ENCODE data around the gene FXR2.

DNA sequence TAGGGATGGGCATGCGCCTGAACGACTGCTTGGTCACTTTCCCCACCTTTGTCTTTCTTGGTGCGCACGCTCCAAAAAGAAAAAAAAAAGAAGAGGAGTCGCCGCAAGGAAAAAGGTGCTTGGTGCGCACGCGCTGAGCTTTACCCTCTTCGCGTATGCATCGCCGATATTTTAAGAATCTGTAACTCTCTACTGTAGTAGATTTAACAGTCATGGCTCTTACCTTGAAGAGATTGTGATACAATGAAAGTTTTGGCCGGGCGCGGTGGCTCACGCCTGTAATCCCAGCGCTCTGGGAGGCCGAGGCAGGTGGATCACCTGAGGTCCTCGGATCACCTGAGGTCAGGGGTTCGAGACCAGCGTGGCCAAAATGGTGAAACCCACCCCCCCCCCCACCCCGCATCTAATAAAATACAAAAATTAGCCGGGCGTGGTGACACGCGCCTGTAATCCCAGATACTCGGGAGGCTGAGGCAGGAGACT lies 609 bp upstream of the FXR2 start:
- TF ChIP-seq, protein P1, sequence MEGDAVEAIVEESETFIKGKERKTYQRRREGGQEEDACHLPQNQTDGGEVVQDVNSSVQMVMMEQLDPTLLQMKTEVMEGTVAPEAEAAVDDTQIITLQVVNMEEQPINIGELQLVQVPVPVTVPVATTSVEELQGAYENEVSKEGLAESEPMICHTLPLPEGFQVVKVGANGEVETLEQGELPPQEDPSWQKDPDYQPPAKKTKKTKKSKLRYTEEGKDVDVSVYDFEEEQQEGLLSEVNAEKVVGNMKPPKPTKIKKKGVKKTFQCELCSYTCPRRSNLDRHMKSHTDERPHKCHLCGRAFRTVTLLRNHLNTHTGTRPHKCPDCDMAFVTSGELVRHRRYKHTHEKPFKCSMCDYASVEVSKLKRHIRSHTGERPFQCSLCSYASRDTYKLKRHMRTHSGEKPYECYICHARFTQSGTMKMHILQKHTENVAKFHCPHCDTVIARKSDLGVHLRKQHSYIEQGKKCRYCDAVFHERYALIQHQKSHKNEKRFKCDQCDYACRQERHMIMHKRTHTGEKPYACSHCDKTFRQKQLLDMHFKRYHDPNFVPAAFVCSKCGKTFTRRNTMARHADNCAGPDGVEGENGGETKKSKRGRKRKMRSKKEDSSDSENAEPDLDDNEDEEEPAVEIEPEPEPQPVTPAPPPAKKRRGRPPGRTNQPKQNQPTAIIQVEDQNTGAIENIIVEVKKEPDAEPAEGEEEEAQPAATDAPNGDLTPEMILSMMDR (conservative IDR thresholded peaks at IDR 0.05; ENCODE audit: low read length): no peak
- TF ChIP-seq EZH2phosphoT487 (IDR thresholded peaks at IDR 0.05; ENCODE audit: borderline replicate concordance, low read depth, low read length): no peak
